Naive B cell (primary cell): ENCODE results near the gene WBP1. TPM values are rescaled to one million over a fixed set of nuclear protein-coding genes. Genes with fewer than 3 reads are reported as not detected.

Experiments
- ATAC-seq, 2 donors: fragments of 150-1000 bp; cut with Tn5 transposase; 2 replicates each; pipeline ENCODE4 v1.10.0; 2021; ENCODE audit warnings: low read depth in 2 of 2, mild to moderate bottlenecking in 2 of 2, moderate library complexity in 2 of 2
- DNase-seq: peaks from one replicate; pipeline ENCODE4 v3.0.0; 2022
- H3K27ac Mint-ChIP-seq, 6 donors: one replicate each; pipeline ENCODE4 v1.8.0; 2020 to 2022; ENCODE audit warnings: mild to moderate bottlenecking in 6 of 6, mixed read lengths in 6 of 6, moderate library complexity in 5 of 6, inconsistent platforms in 2 of 6
- H3K27me3 Mint-ChIP-seq, 3 donors: one replicate each; pipeline ENCODE4 v1.8.0; 2021 to 2022; ENCODE audit warnings: mixed read lengths in 3 of 3, mild to moderate bottlenecking in 1 of 3
- H3K36me3 Mint-ChIP-seq, 2 donors: one replicate each; pipeline ENCODE4 v1.8.0; 2020 to 2022; ENCODE audit warnings: mixed read lengths in 2 of 2, inconsistent platforms in 1 of 2, mild to moderate bottlenecking in 1 of 2
- H3K4me1 Mint-ChIP-seq, 3 donors: one replicate each; pipeline ENCODE4 v1.8.0; 2020 to 2022; ENCODE audit warnings: mixed read lengths in 3 of 3, inconsistent platforms in 1 of 3, mild to moderate bottlenecking in 1 of 3, moderate library complexity in 1 of 3
- H3K4me3 Mint-ChIP-seq, 8 donors: one replicate each; pipeline ENCODE4 v1.8.0; 2020 to 2022; ENCODE audit warnings: mild to moderate bottlenecking in 8 of 8, mixed read lengths in 8 of 8, moderate library complexity in 8 of 8, inconsistent platforms in 2 of 8
- H3K9me3 Mint-ChIP-seq, 7 donors: one replicate each; pipeline ENCODE4 v1.8.0; 2020 to 2022; ENCODE audit warnings: mixed read lengths in 7 of 7, mild to moderate bottlenecking in 5 of 7, inconsistent platforms in 2 of 7, moderate library complexity in 1 of 7
- polyA plus RNA-seq, 6 donors: library from polyadenylated mRNA; unstranded; fragments of 300-500 nt; fragmentation: Illumina TruSeq; gene quantifications; one replicate each; pipeline ENCODE4 v1.2.3, GENCODE V29; 2021; ENCODE audit warnings: low read depth in 6 of 6

The WBP1 gene
- polyA plus RNA-seq, 6 donors from 2014 or later, result 30.0 to 46.1 (median 41.3) TPM

DNA sequence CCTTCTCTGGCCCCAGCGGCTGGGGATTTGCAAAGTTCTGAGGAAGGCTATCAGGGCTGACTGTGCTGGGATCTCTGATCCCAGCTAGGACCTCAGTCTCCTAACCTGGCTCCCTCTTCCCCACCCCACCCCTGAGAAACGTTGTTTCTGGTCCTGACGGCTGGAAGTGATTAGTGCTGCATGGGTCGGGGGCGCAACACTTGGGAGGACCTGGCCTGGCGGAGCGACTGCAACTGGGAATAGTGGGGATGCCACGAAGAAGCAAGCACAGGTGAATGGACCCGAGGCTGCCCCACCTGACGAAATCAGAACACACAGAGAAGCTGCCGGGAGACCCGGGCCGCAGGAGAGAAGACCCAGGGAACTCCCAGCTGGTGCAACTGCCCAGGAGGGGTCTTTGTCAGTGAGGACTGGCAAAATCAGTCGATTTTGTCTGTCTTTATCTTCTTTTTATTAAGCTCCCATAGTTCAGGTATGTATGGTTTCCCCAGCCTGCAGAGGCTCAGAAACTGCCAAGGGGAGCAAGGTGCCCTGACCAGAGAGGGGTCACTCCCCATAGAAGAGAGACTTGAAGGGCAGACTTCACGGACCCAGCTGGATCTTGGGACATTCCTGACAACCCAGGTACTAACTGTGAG lies 41.8 kb downstream of the WBP1 start:
- ATAC-seq (no peak), DNase-seq (no peak)
- Mint-ChIP-seq H3K4me1 (peaks cover 37 to 67% (median 61%) of the 10 kb centered on the region in 3 donors), H3K27ac (no peak overlapping the region), H3K9me3 (no peaks in the 10 kb centered on the region), H3K27me3 (peaks cover 53 to 78% (median 61%) of the 10 kb centered on the region in 3 donors), H3K36me3 (peaks cover 9 to 11% of the 10 kb centered on the region in 2 donors), H3K4me3 (peak overlapping the region in 6 of 8 donors; percentile 12 to 71 (median 54))

DNA sequence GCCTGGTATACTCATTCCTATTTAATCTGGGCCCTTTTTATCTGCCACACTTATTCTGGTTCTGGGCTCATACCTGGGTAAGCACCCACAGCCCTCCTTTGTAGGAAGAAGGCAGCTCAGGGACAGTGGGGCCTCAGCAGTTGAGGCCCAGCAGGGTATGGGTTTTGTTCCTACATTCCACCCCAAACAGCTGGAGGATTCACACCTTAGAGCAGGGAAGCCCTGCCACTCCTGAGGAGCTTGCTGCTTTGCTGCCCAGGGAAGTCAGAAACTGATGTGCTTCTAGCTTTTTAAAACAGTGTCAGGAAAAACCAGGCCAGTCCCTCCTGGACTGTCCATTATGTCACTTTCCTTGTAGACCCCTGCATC lies 42.3 kb downstream of the WBP1 start:
- H3K27me3 Mint-ChIP-seq, result peaks cover 56 to 82% (median 63%) of the 10 kb centered on the region in 3 donors
- H3K27ac Mint-ChIP-seq, result no peak overlapping the region
- peaks cover 12 to 16% of the 10 kb centered on the region in 2 donors for H3K36me3 Mint-ChIP-seq
- no peaks in the 10 kb centered on the region for H3K9me3 Mint-ChIP-seq
- ATAC-seq, result no peak
- peaks cover 37 to 70% (median 62%) of the 10 kb centered on the region in 3 donors for H3K4me1 Mint-ChIP-seq
- H3K4me3 Mint-ChIP-seq, result peak overlapping the region in 4 of 8 donors; percentile 12 to 55 (median 16)
- no peak for DNase-seq

DNA sequence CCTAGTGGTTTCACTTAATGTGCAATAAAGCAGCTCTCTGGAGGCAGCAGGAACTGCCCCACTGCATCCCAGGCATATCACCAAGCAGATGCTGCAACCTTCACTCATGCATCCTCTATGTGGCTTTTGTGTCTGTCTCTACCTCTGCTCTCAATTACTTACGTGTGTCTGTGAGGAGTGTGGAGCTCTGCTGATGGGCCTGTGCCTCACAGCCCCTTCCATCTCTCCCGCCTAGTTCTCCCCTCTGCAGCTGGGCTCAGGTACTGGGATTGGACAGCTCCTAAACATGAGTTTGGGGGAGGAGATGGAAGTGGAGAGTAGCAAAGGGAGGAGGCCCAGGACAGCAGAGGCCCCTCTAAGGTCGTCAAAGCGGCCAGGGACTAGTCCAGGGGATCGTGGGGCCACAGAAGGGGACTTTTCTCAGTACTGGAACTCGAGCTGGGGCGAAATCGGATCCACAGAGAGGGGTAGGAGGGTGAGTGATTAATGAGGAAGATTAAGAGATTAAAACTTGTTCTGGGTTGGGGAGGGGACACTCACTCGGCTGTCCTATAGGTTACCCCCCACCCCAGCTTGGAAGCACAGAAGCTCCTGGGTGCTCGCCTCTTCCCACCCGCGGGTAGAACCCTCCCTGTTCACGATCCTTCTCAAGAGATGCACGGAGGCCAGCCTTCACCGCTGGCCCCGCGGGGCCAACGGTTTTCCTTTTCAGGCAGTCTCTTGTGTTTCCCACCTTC lies 43.3 kb downstream of the WBP1 start:
- H3K27me3 Mint-ChIP-seq, result peaks cover 56 to 82% (median 63%) of the 10 kb centered on the region in 3 donors

DNA sequence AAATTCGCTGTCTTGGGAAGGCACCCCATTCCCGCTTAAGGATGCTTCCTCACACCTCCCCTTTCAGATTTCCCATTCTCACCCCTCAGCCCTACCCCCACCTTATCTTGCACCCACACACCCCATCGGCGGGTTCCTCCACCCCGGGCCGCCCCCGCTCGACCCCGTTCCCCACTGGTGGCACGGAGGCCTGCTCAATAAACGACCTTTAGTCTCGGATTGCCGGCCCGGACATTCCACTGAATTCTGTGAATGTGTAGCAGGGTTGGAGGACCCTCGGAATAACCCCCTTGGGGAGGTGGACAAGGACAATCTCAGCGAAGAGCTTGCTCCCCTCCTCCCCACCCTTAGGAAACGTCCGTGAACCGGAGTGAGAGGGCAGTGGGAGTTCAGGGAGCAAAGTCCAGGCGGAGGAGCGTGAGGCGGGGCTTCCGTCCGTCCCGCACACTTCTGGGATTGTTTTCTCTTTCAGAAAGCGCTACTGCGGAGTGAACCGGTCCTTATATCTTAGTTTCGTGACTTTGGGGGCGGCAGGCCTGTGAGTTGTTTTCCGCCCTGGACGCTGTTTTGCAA lies 44.0 kb downstream of the WBP1 start:
- DNase-seq (no peak), ATAC-seq (no peak)
- H3K27ac Mint-ChIP-seq, result peak overlapping the region in 1 of 6 donors; percentile 39
- H3K9me3 Mint-ChIP-seq, result no peaks in the 10 kb centered on the region
- peaks cover 56 to 82% (median 63%) of the 10 kb centered on the region in 3 donors for H3K27me3 Mint-ChIP-seq
- H3K4me3 Mint-ChIP-seq, result peak overlapping the region; percentile 63 to 88 (median 81)
- H3K4me1 Mint-ChIP-seq, result peaks cover 47 to 79% (median 69%) of the 10 kb centered on the region in 3 donors
- peaks cover 12 to 26% of the 10 kb centered on the region in 2 donors for H3K36me3 Mint-ChIP-seq

More for the DNA sequence above, 43.3 kb downstream of the WBP1 start:
- DNase-seq (no peak), ATAC-seq (no peak)
- H3K9me3 Mint-ChIP-seq, result no peaks in the 10 kb centered on the region
- H3K4me3 Mint-ChIP-seq, result peak overlapping the region in 7 of 8 donors; percentile 15 to 82 (median 81)
- peaks cover 12 to 23% of the 10 kb centered on the region in 2 donors for H3K36me3 Mint-ChIP-seq
- peaks cover 39 to 72% (median 63%) of the 10 kb centered on the region in 3 donors for H3K4me1 Mint-ChIP-seq
- H3K27ac Mint-ChIP-seq, result peak overlapping the region in 2 of 6 donors; percentile 34 to 77

DNA sequence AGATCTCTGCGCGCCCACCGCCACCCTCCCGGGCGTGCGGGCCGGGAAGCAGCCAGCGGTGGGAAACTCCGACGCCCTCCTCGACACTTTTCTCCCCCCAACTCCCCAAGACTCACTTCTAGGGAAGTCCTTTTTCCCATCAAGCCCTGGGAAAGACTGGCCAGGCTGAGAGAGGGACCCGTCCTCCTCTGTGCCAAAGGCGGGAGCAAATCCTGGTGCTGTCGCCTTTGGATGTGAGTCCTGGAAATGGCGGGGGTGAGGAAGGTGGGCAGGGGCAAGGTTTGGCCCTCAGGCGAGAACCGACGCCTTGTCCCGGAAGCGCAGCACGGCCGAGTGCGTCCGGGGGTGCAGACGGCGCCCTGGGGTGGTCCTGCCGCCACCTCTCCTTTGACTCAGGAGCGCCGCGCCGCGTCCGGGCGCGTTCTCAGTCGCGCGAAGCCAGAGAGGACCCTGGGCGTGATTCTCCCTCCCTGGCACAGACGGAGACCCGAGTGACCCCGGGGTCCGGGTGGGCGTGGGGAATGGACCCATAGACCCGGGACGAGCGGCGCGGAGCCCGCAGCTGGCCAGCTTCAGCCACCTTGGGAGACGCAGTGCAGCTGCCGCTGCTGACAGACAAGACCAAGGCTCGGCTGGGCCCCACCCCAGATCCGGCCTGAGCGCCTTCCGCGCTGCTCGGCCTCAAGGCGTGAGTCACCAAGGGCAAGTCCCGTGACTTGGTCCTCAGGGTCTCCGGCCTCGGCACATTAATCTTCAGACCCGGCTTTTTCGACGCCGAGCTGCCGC lies 44.7 kb downstream of the WBP1 start:
- Mint-ChIP-seq H3K4me3 (peak overlapping the region; percentile 63 to 88 (median 81)), H3K27ac (no peak overlapping the region), H3K4me1 (peaks cover 45 to 76% (median 71%) of the 10 kb centered on the region in 3 donors), H3K9me3 (peaks cover 0 to 2% (median 0%) of the 10 kb centered on the region in 7 donors), H3K36me3 (peaks cover 12 to 26% of the 10 kb centered on the region in 2 donors), H3K27me3 (peaks cover 56 to 75% (median 57%) of the 10 kb centered on the region in 3 donors)
- ATAC-seq (no peak), DNase-seq (peak; percentile 24)

DNA sequence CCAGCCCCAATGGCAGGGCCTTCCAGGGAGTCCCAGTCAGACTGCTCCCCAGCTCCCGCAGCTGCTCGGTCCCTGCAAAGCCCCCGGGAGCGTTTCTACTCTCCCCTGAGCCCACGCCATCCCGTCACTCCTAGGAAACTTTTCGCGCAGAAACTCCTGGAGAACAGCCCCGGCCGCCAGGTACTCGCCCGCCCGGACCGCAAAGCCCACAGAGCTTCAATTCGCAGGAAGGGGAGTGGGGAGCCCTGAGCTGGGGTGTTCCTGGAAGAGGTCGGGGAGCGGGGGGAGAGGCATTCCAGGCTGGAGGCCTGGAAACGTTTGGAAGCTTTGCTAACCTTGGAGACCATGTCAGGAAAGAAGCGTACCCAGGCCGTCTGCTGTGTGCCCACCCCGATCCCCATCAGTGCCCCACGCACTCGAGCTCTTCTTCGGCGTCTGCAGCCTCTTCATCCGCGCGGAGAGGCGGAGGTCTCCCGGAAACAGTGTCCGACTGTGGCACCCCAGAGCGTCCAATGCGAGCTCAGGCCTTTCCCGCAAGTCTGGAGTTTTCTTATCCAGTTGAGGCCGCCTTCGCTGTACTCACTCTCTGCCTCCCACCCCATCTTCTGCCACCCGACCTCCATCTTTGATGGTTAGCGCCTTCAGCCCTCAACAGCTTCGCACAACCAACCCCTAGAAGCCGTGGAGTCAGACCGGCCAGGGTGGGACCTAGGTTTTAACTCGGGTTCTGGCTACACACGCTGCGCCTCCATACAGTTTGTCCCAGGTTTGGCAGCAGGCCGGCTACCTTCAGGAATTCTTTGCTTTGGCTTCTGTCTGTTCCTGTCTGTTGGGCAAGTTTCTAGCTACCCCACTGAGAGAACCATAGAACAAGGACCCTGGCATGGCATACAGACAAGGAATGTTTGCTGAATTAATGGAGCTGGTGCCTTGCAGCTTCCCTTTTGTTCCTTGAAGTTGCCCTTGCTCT lies 45.6 kb downstream of the WBP1 start:
- no peak for DNase-seq
- peak overlapping the region in 2 of 6 donors; percentile 14 to 42 for H3K27ac Mint-ChIP-seq
- peaks cover 48 to 66% (median 49%) of the 10 kb centered on the region in 3 donors for H3K27me3 Mint-ChIP-seq
- peak overlapping the region; percentile 63 to 88 (median 81) for H3K4me3 Mint-ChIP-seq
- peaks cover 0 to 2% (median 0%) of the 10 kb centered on the region in 7 donors for H3K9me3 Mint-ChIP-seq
- H3K36me3 Mint-ChIP-seq, result peaks cover 12 to 26% of the 10 kb centered on the region in 2 donors
- peaks cover 42 to 76% (median 71%) of the 10 kb centered on the region in 3 donors for H3K4me1 Mint-ChIP-seq
- no peak for ATAC-seq

DNA sequence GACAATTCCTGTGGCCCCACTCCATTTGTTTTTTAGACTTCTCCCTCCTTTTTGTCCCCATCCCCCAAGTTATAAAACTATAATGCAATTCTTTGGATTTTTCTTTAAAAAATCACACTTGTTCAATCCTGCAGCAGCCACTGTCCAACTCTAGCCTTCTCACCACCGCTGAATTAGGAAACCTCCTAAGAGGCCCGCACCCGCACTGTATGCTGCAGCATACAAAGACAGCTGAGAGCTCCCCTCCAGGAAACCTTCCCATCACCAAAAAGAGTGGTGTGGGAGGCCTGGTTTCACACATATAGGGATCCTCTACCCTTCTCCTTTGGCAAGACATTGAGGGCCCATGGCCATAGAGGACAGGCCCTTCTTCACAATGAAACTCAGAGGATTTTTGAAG lies 46.4 kb downstream of the WBP1 start:
- peak overlapping the region; percentile 33 to 80 (median 63) for H3K4me3 Mint-ChIP-seq

DNA sequence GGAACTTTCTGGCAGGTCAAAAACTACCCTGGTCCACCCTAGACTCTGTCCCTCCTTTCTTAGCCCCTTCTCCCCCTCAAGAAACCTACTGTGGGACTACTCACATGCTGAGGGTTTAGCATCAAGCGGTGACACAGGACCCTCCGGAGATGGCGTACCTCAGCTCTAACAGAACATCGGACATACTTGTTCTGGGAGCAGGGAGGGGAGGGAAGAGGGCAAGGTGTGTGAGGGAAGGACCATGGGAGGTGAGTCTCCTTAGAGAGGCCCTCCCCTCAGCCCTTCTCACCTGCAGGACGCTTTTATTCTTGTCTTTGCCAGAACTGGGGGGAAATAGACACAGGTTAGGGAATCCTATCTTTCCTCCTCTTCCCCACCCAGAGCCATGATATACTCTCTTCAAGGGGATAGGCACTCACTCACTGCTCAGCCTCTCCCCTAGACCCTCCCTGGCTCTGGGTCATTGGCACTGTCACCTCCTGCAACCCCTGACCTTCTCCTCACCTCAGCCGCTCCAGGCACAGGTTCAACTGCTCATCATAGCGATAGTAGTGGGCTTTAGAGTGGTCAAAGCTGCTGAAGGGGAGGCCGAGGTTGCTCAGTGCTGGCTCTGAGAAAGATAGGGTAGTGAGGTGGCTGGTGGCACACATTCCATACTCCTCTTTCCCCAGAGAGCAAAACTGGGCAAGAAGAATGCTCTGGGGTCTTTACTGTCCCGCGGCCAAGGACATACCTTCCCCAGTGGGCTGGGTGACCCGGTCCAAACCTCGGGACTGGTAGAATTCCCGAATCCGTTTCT lies 47.4 kb downstream of the WBP1 start:
- no peak for ATAC-seq
- peaks cover 38 to 59% (median 57%) of the 10 kb centered on the region in 3 donors for H3K4me1 Mint-ChIP-seq

More for the DNA sequence above, 46.4 kb downstream of the WBP1 start:
- Mint-ChIP-seq H3K27me3 (peaks cover 44 to 61% (median 45%) of the 10 kb centered on the region in 3 donors), H3K4me1 (peaks cover 38 to 68% (median 66%) of the 10 kb centered on the region in 3 donors), H3K27ac (no peak overlapping the region), H3K9me3 (peaks cover 0 to 2% (median 0%) of the 10 kb centered on the region in 7 donors), H3K36me3 (peaks cover 12 to 26% of the 10 kb centered on the region in 2 donors)
- DNase-seq (no peak), ATAC-seq (no peak)

DNA sequence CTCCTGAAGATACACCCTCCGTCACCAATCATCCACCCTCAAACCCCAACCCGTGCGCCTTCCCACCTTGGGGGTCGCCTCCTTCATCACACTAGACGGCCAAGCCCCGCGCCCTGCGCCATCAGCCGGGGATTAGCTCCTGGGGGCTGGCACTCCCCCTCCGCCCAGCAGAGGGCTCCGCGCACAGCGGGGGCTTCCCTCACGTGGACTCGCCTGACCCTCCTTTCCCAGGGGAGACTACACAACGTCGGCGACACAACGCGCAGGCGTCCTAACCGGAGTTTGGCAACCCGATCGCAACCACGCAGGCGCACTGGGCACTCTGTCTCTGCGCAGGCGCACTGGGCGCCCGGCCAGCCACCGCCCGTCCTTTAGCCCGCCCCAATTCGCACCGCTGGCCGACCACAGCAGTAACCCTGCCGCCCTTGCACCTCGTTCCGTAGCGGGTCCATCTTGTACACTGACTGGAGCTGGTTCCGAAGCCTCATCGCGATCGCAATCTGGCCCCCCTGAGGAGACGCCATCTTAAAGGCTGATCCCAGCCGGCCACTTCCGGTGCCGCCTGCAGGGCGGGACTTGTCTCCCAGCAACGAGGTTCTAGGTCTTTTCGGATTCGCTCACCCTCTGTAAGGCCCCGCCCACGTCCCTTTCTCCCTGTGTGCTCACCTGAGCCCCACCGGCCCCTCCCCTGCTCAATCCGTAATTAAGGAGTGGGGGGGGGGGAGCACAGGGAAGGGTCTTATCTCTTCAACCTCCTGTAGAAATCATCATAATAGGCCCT lies 49.1 kb downstream of the WBP1 start, which contains the start of gene PCGF1:
PCGF1 (minus strand) TSS at position 551 of the 781 bp plus-strand sequence; CDS start at position 524, 27 bp downstream.
- H3K27ac Mint-ChIP-seq, result peak within 1 kb of the TSS; percentile 97 to 100 (median 100)
- peaks cover 34 to 56% (median 43%) of the 10 kb centered on the region in 3 donors for H3K27me3 Mint-ChIP-seq
- H3K4me1 Mint-ChIP-seq, result peaks cover 33 to 50% (median 48%) of the 10 kb centered on the region in 3 donors
- peaks cover 0 to 3% (median 0%) of the 10 kb centered on the region in 7 donors for H3K9me3 Mint-ChIP-seq
- DNase-seq (peak; percentile 98), ATAC-seq (peak; percentile 90 to 92)
- H3K4me3 Mint-ChIP-seq, result peak within 1 kb of the TSS; percentile 92 to 100 (median 100)
- H3K36me3 Mint-ChIP-seq, result peaks cover 12 to 26% of the 10 kb centered on the region in 2 donors

More for the DNA sequence above, 47.4 kb downstream of the WBP1 start:
- DNase-seq, result no peak
- Mint-ChIP-seq H3K4me3 (peak overlapping the region in 6 of 8 donors; percentile 5 to 93 (median 17)), H3K27ac (peak overlapping the region in 1 of 6 donors; percentile 81), H3K36me3 (peaks cover 12 to 26% of the 10 kb centered on the region in 2 donors), H3K9me3 (peaks cover 0 to 3% (median 0%) of the 10 kb centered on the region in 7 donors), H3K27me3 (peaks cover 37 to 59% (median 44%) of the 10 kb centered on the region in 3 donors)

DNA sequence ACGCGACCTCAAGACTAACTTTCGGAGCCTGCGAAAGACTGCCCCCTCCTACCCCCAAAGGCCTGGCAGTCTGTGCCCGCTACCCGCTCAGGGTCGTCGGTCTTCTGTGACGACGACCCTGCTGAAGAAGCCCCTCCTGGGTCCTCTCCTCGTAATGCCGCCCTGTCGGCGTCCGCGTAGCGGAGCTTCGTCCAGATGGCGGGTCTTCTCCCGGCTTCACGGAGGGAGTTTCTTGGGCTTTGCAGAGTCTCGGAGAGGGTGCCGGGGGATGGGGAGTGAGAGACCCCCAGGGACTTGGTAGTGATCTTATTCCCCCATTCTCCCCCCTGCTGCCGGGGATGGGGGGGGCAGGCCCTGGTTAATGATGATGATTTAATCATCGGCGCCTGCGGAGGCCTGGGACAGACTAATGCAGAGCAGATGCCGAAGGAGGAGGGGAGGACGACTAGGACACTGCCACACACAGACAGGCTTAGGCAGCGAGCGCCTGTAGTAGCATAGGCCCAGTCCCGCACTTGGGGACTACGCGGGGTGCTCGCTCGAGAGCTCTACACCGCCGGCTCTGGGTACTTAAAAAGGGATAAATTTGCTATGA lies 49.8 kb downstream of the WBP1 start:
- peak overlapping the region; percentile 97 to 100 (median 100) for H3K27ac Mint-ChIP-seq
- ATAC-seq (peak; percentile 6), DNase-seq (no peak)
- peaks cover 33 to 47% (median 41%) of the 10 kb centered on the region in 3 donors for H3K4me1 Mint-ChIP-seq
- H3K9me3 Mint-ChIP-seq, result peaks cover 0 to 3% (median 0%) of the 10 kb centered on the region in 7 donors
- peaks cover 40 to 56% (median 49%) of the 10 kb centered on the region in 3 donors for H3K27me3 Mint-ChIP-seq
- peak overlapping the region; percentile 92 to 100 (median 100) for H3K4me3 Mint-ChIP-seq
- H3K36me3 Mint-ChIP-seq, result peaks cover 12 to 26% of the 10 kb centered on the region in 2 donors
